H9 (cell line): ENCODE data around the gene ARMH1. TPM values are rescaled to one million over a fixed set of nuclear protein-coding genes. Genes with fewer than 3 reads are reported as not detected.

Experiments
- DNase-seq: peaks from one replicate; pipeline ENCODE4 v3.0.0-alpha.2; 2017
- H2AFZ ChIP-seq: one replicate; pipeline ENCODE4 v1.6.1; 2013; ENCODE audit warnings: mild to moderate bottlenecking, low read length, control low read depth, moderate library complexity
- H2AK5ac ChIP-seq: 2 replicates; pipeline ENCODE4 v1.6.1; 2013; ENCODE audit warnings: low read length, control low read depth, mixed read lengths; ENCODE audit not compliant: insufficient read length
- H2BK120ac ChIP-seq: one replicate; pipeline ENCODE4 v1.6.1; 2013; ENCODE audit warnings: low read depth, mild to moderate bottlenecking, low read length, control low read depth, inconsistent platforms; ENCODE audit not compliant: poor library complexity, severe bottlenecking
- H2BK12ac ChIP-seq: 2 replicates; pipeline ENCODE4 v1.6.1; 2013; ENCODE audit warnings: low read length, control low read depth, mixed read lengths, low read depth; ENCODE audit not compliant: insufficient read length
- H2BK15ac ChIP-seq: 2 replicates; pipeline ENCODE4 v1.6.1; 2013; ENCODE audit warnings: low read depth, low read length, control low read depth
- H2BK20ac ChIP-seq: one replicate; pipeline ENCODE4 v1.6.1; 2013; ENCODE audit warnings: low read depth, mild to moderate bottlenecking, low read length, control low read depth, inconsistent platforms; ENCODE audit not compliant: poor library complexity, severe bottlenecking
- H2BK5ac ChIP-seq: 2 replicates; pipeline ENCODE4 v1.6.1; 2013; ENCODE audit warnings: low read length, control low read depth, mixed read lengths; ENCODE audit not compliant: insufficient read length
- H3K14ac ChIP-seq: 2 replicates; pipeline ENCODE4 v1.6.1; 2013; ENCODE audit warnings: low read length, control low read depth; ENCODE audit not compliant: insufficient read depth
- H3K18ac ChIP-seq: 2 replicates; pipeline ENCODE4 v1.6.1; 2013; ENCODE audit warnings: low read depth, mild to moderate bottlenecking, mixed read lengths, low read length, control low read depth; ENCODE audit not compliant: insufficient read length
- H3K23ac ChIP-seq: 2 replicates; pipeline ENCODE4 v1.6.1; 2013; ENCODE audit warnings: low read length, control low read depth, mixed read lengths, low read depth; ENCODE audit not compliant: insufficient read length
- H3K23me2 ChIP-seq: 2 replicates; pipeline ENCODE4 v1.6.1; 2013; ENCODE audit warnings: low read depth, mild to moderate bottlenecking, mixed read lengths, low read length, control low read depth; ENCODE audit not compliant: insufficient read length, poor library complexity, severe bottlenecking
- H3K27ac ChIP-seq: 2 replicates; pipeline ENCODE4 v1.5.1; 2013; ENCODE audit warnings: low read length, control low read depth, mixed read lengths, low read depth; ENCODE audit not compliant: insufficient read length
- H3K27me3 ChIP-seq: 2 replicates; pipeline ENCODE4 v1.6.1; 2013; ENCODE audit warnings: low read length, control low read depth, inconsistent platforms; ENCODE audit not compliant: insufficient read depth
- H3K4ac ChIP-seq: 2 replicates; pipeline ENCODE4 v1.6.1; 2013; ENCODE audit warnings: low read depth, mild to moderate bottlenecking, control low read depth, inconsistent platforms, low read length, moderate library complexity
- H3K4me1 ChIP-seq: 2 replicates; pipeline ENCODE4 v1.6.1; 2013; ENCODE audit warnings: low read length, control low read depth, inconsistent platforms; ENCODE audit not compliant: insufficient read depth
- H3K4me2 ChIP-seq: 2 replicates; pipeline ENCODE4 v1.6.1; 2013; ENCODE audit warnings: low read length, control low read depth, mixed read lengths; ENCODE audit not compliant: insufficient read length, insufficient read depth
- H3K56ac ChIP-seq: 2 replicates; pipeline ENCODE4 v1.6.1; 2013; ENCODE audit warnings: low read depth, mild to moderate bottlenecking, mixed read lengths, low read length, control low read depth; ENCODE audit not compliant: insufficient read length
- H3K79me1 ChIP-seq: 2 replicates; pipeline ENCODE4 v1.6.1; 2013; ENCODE audit warnings: low read depth, mild to moderate bottlenecking, moderate library complexity, low read length, control low read depth, inconsistent platforms; ENCODE audit not compliant: insufficient read depth, poor library complexity, severe bottlenecking
- H3K79me2 ChIP-seq: 2 replicates; pipeline ENCODE4 v1.6.1; 2013; ENCODE audit warnings: low read length, control low read depth, inconsistent platforms; ENCODE audit not compliant: insufficient read depth
- H3K9ac ChIP-seq: 2 replicates; pipeline ENCODE4 v1.6.1; 2013; ENCODE audit warnings: low read length, control low read depth, mixed read lengths; ENCODE audit not compliant: insufficient read length; ENCODE audit errors: extremely low read depth
- H3K9me3 ChIP-seq: one replicate; pipeline ENCODE4 v1.6.1; 2013; ENCODE audit warnings: low read depth, low read length, inconsistent platforms; ENCODE audit not compliant: control insufficient read depth
- H3T11ph ChIP-seq: one replicate; pipeline ENCODE4 v1.6.1; 2013; ENCODE audit warnings: mild to moderate bottlenecking, low read length, control low read depth, inconsistent platforms
- H4K20me1 ChIP-seq: one replicate; pipeline ENCODE4 v1.6.1; 2013; ENCODE audit not compliant: control insufficient read depth, insufficient read length, insufficient read depth
- H4K5ac ChIP-seq: 2 replicates; pipeline ENCODE4 v1.6.1; 2013; ENCODE audit warnings: low read depth, mild to moderate bottlenecking, mixed read lengths, low read length, control low read depth; ENCODE audit not compliant: insufficient read length
- H4K8ac ChIP-seq: replicated peaks from 2 replicates; pipeline ENCODE4 v1.6.1; 2013; ENCODE audit warnings: low read length, control low read depth, mixed read lengths, low read depth; ENCODE audit not compliant: insufficient read length
- H4K91ac ChIP-seq: 2 replicates; pipeline ENCODE4 v1.6.1; 2013; ENCODE audit warnings: low read depth, mild to moderate bottlenecking, moderate library complexity, mixed read lengths, low read length, control low read depth; ENCODE audit not compliant: insufficient read length
- H3K27ac Mint-ChIP-seq, 3 experiments: 2 replicates in 2 of 3; 3 replicates in 1 of 3; pipeline ENCODE4 v1.8.0; 2020 to 2021; ENCODE audit warnings: mixed read lengths in 3 of 3, mild to moderate bottlenecking in 1 of 3, moderate library complexity in 1 of 3
- H3K27me3 Mint-ChIP-seq: 2 replicates; pipeline ENCODE4 v1.8.0; 2021; ENCODE audit warnings: low read depth, mild to moderate bottlenecking, moderate library complexity, mixed read lengths
- H3K36me3 Mint-ChIP-seq, 3 experiments: 2 replicates in 2 of 3; 3 replicates in 1 of 3; pipeline ENCODE4 v1.8.0; 2020 to 2021; ENCODE audit warnings: low read depth in 3 of 3, mixed read lengths in 3 of 3; ENCODE audit not compliant: insufficient read depth in 1 of 3
- H3K4me1 Mint-ChIP-seq, 2 experiments: 2 replicates each; pipeline ENCODE4 v1.8.0; 2020; ENCODE audit warnings: mixed read lengths in 2 of 2
- H3K4me3 Mint-ChIP-seq, 2 experiments: 2 replicates in 1 of 2; 3 replicates in 1 of 2; pipeline ENCODE4 v1.8.0; 2020 to 2021; ENCODE audit warnings: mild to moderate bottlenecking in 2 of 2, mixed read lengths in 2 of 2, moderate library complexity in 1 of 2
- H3K9me3 Mint-ChIP-seq, 2 experiments: 2 replicates in 1 of 2; 3 replicates in 1 of 2; pipeline ENCODE4 v1.8.0; 2020; ENCODE audit warnings: mild to moderate bottlenecking in 2 of 2, mixed read lengths in 2 of 2, moderate library complexity in 1 of 2
- WGBS: extraction: QIAGEN DNeasy Blood & Tissue Kit; methylation state at CpG from one replicate; pipeline ENCODE4 v1.1.7; 2013; ENCODE audit warnings: missing lambda C conversion rate, low lambda C conversion rate, mixed read lengths; ENCODE audit not compliant: insufficient read length; ENCODE audit errors: extremely low coverage; 5-methylcytosine and 5-hydroxymethylcytosine counted together
- total RNA-seq: library from RNA; stranded (reverse); gene quantifications from 2 replicates; pipeline ENCODE4 v1.2.1, GENCODE V29; 2021
- TF ChIP-seq, protein P1 (sequence below): fragments of 200-600 bp; sonication (generic); conservative IDR thresholded peaks from 3 replicates; pipeline ENCODE4 v1.8.0; 2021; ENCODE audit warnings: antibody characterized with exemption, mild to moderate bottlenecking

The ARMH1 gene
- total RNA-seq, 1 experiment from 2014 or later, result 1.0 TPM

DNA sequence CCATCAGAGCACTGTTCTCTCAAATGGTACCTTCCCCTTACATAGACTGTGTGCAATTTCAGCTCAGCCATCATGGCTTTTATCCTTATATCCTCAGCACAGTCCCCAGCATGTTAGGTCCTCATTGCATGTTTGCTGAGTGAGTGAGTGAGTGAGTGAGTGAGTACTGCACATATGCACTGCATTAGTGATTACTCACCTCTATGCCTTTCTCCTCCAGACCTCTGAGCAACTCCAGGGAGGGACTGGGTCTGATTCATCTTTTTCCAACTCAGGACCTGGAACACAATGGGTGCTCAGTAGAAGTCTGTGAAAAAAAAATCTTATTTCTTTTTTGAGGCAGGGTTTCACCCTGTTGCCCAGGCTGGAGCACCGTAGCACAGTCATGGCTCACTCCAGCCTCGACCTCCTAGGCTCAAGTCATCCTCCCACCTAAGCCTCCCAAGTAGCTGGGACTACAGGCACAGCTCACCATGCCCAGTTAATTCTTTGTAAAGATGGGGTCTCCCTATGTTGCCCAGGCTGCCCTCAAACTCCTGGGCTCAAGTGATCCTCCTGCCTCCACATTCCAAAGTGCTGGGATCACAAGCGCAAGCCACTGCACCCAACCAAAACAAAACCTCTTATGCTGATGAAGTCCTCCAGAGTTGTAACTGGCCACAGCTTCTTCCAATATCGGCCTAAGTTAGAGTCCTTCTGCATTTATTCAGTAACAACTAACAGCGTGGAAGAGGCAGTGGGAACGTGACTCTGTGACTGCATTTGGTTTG lies 32.8 kb downstream of the ARMH1 start:
- Mint-ChIP-seq H3K4me3 (no peak overlapping the region), H3K9me3 (peaks cover 11 to 14% of the 10 kb centered on the region in 2 experiments), H3K36me3 (peaks cover 0 to 12% (median 0%) of the 10 kb centered on the region in 3 experiments; a peak in 4 of 7 replicates), H3K4me1 (peaks cover 17% of the 10 kb centered on the region in 2 experiments), H3K27me3 (peaks cover 2% of the 10 kb centered on the region; the same call in 1 of the 2 replicates), H3K27ac (no peak overlapping the region)
- Histone ChIP-seq H3K56ac (no peak overlapping the region), H3K4me1 (no peaks in the 10 kb centered on the region), H4K20me1 (no peaks in the 10 kb centered on the region), H3K14ac (no peak overlapping the region), H3K18ac (no peak overlapping the region), H3K4ac (no peak overlapping the region), H3K9me3 (no peaks in the 10 kb centered on the region), H3K79me1 (no peaks in the 10 kb centered on the region), H3K23ac (no peak overlapping the region), H2BK120ac (no peak overlapping the region), H2AK5ac (no peak overlapping the region), H2BK12ac (no peak overlapping the region), H4K8ac (no peak overlapping the region), H3K9ac (no peak overlapping the region), H2BK5ac (no peak overlapping the region), H2AFZ (no peak overlapping the region), H4K5ac (no peak overlapping the region), H3T11ph (no peak overlapping the region), H4K91ac (no peak overlapping the region), H3K79me2 (no peaks in the 10 kb centered on the region), H3K27me3 (no peaks in the 10 kb centered on the region), H2BK20ac (no peak overlapping the region), H2BK15ac (no peak overlapping the region), H3K27ac (no peak overlapping the region), H3K4me2 (no peak overlapping the region), H3K23me2 (no peaks in the 10 kb centered on the region)
- TF ChIP-seq, protein P1, sequence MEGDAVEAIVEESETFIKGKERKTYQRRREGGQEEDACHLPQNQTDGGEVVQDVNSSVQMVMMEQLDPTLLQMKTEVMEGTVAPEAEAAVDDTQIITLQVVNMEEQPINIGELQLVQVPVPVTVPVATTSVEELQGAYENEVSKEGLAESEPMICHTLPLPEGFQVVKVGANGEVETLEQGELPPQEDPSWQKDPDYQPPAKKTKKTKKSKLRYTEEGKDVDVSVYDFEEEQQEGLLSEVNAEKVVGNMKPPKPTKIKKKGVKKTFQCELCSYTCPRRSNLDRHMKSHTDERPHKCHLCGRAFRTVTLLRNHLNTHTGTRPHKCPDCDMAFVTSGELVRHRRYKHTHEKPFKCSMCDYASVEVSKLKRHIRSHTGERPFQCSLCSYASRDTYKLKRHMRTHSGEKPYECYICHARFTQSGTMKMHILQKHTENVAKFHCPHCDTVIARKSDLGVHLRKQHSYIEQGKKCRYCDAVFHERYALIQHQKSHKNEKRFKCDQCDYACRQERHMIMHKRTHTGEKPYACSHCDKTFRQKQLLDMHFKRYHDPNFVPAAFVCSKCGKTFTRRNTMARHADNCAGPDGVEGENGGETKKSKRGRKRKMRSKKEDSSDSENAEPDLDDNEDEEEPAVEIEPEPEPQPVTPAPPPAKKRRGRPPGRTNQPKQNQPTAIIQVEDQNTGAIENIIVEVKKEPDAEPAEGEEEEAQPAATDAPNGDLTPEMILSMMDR, result no peak
- no peak for DNase-seq
- WGBS, result no CpG with 5 or more reads among the region's 6 CpGs
